ENCODE data around the gene RSPH6A. TPM values are rescaled to one million over a fixed set of nuclear protein-coding genes. Genes with fewer than 3 reads are reported as not detected.

Gene RSPH6A
- total and polyA plus RNA-seq, 2 of the 4 experiments (the other 2 are of a cell fraction) = under 0.01 to 0.09 TPM

DNA sequence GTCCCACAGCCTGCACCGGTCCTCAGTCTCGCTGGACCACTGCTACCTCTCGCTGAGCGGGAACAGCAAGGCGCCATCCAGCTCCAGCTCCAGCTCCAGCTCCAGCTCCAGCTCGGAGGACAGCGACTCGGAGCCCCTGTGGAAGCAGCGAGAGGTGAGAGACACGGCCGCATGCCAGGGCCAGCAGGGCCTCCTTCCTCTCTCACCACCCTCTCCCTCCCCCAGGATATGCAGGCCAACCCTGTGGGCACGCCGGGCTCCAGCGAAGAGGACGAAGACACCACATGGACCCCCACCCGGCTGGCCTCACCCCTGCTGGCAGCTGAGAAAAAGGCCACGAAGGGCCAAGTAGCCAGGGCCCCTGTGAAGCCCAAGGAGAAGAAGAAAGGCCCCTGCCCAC is 53.4 kb downstream of the RSPH6A start:
- Histone ChIP-seq H4K5ac (ENCODE audit: low read depth, low read length) (no peak overlapping the region), H4K20me1 (ENCODE audit: insufficient read depth, low read length) (no peaks in the 10 kb centered on the region), H3K4me1 (ENCODE audit: control insufficient read depth, insufficient read depth, low read length) (peaks cover 19% of the 10 kb centered on the region), H3K9me1 (ENCODE audit: insufficient read depth, low read length) (no peaks in the 10 kb centered on the region), H3K56ac (ENCODE audit: extremely low read depth, insufficient read depth, low read length) (no peak overlapping the region), H3K79me1 (ENCODE audit: low read depth in 1 of 2, low read length in 2 of 2) (peaks cover 0 to 14% of the 10 kb centered on the region in 2 experiments; a peak in 1 of 4 replicates), H2BK120ac (ENCODE audit: low read depth, low read length) (no peak overlapping the region), H3K27ac (ENCODE audit: insufficient read depth, low read length) (no peak overlapping the region), H2BK15ac (ENCODE audit: low read depth, low read length) (no peak overlapping the region), H4K91ac (ENCODE audit: insufficient read depth, low read depth, low read length) (no peak overlapping the region), H3K36me3 (ENCODE audit: control insufficient read depth, insufficient read depth, low read length) (no peaks in the 10 kb centered on the region), H2BK20ac (ENCODE audit: low read depth, low read length) (no peak overlapping the region), H3K14ac (replicated peaks; ENCODE audit: low read depth, low read length) (no peak overlapping the region), H2AFZ (replicated peaks; ENCODE audit: low read length, poor library complexity) (no peak overlapping the region), H3K9ac (ENCODE audit: low read depth, low read length) (no peak overlapping the region), H4K8ac (ENCODE audit: low read depth in 2 of 2, low read length in 2 of 2) (no peak overlapping the region), H3K9me3 (ENCODE audit: control insufficient read depth, insufficient read depth, low read length) (no peaks in the 10 kb centered on the region), H2AK5ac (ENCODE audit: low read depth, low read length) (no peak overlapping the region), H3K27me3 (ENCODE audit: control insufficient read depth, insufficient read depth, low read length) (peaks cover 3% of the 10 kb centered on the region; the same call in 1 of the 2 replicates), H3K18ac (ENCODE audit: low read depth, low read length) (no peak overlapping the region), H3K4me2 (ENCODE audit: low read depth, low read length) (no peak overlapping the region), H3K23ac (ENCODE audit: low read depth, low read length) (no peak overlapping the region), H3K4me3 (ENCODE audit: insufficient read depth, low read depth, low read length) (no peak overlapping the region), H2BK5ac (ENCODE audit: low read depth, low read length, poor library complexity, severe bottlenecking) (no peak overlapping the region), H2AK9ac (replicated peaks; ENCODE audit: low read depth, low read length, poor library complexity) (no peak overlapping the region), H3K4ac (ENCODE audit: low read depth, low read length) (no peak overlapping the region)
- no peak for ATAC-seq (ENCODE audit: low read depth)
- dilution Hi-C loops (cut with HindIII; ENCODE audit: low sequenced_read_pairs, unreplicated experiment) (no loop called here), intact Hi-C loops (cut with micrococcal nuclease) (no loop called here), in situ Hi-C loops (cut with MboI; ENCODE audit: low sequenced_read_pairs) (no loop called here)
- ChIA-PET POLR2A (ENCODE audit: unreplicated experiment) (no interaction called here), CTCF (no interaction called here)
- TF ChIP-seq RAD21 (IDR thresholded peaks at IDR 0.05; ENCODE audit: low read length) = no peak
- TF ChIP-seq BHLHE40 (IDR thresholded peaks at IDR 0.05; ENCODE audit: low read depth, low read length) = no peak
- TF ChIP-seq, protein P1, sequence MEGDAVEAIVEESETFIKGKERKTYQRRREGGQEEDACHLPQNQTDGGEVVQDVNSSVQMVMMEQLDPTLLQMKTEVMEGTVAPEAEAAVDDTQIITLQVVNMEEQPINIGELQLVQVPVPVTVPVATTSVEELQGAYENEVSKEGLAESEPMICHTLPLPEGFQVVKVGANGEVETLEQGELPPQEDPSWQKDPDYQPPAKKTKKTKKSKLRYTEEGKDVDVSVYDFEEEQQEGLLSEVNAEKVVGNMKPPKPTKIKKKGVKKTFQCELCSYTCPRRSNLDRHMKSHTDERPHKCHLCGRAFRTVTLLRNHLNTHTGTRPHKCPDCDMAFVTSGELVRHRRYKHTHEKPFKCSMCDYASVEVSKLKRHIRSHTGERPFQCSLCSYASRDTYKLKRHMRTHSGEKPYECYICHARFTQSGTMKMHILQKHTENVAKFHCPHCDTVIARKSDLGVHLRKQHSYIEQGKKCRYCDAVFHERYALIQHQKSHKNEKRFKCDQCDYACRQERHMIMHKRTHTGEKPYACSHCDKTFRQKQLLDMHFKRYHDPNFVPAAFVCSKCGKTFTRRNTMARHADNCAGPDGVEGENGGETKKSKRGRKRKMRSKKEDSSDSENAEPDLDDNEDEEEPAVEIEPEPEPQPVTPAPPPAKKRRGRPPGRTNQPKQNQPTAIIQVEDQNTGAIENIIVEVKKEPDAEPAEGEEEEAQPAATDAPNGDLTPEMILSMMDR (conservative IDR thresholded peaks at IDR 0.05; ENCODE audit: low read depth, low read length) = no peak
- TF ChIP-seq CHD1 (IDR thresholded peaks at IDR 0.05; ENCODE audit: low read depth, low read length) = no peak
- TF ChIP-seq, protein P2, sequence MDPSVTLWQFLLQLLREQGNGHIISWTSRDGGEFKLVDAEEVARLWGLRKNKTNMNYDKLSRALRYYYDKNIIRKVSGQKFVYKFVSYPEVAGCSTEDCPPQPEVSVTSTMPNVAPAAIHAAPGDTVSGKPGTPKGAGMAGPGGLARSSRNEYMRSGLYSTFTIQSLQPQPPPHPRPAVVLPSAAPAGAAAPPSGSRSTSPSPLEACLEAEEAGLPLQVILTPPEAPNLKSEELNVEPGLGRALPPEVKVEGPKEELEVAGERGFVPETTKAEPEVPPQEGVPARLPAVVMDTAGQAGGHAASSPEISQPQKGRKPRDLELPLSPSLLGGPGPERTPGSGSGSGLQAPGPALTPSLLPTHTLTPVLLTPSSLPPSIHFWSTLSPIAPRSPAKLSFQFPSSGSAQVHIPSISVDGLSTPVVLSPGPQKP (IDR thresholded peaks at IDR 0.05; ENCODE audit: borderline replicate concordance, low read depth, low read length) = no peak
- no peak for TF ChIP-seq FOS (IDR thresholded peaks at IDR 0.05; ENCODE audit: low read depth, low read length)
- 56% methylated on average over 10 of the region's 17 CpGs; no CpG with 5 or more reads in 1 of the 2 experiments for WGBS, 2 experiments (ENCODE audit: extremely low coverage in 2 of 2, insufficient read length in 1 of 2)
- BruUV-seq (replicated peaks) = no TSS peak
- no peak for DNase-seq

Data from IMR-90 (cell line).